Activated CD8-positive, alpha-beta T cell treated with anti-CD3 and anti-CD28 coated beads for 36 hours (primary cell): ENCODE data around the gene RPL5. TPM values are rescaled to one million over a fixed set of nuclear protein-coding genes. Genes with fewer than 3 reads are reported as not detected.

ENCODE experiments used
- ATAC-seq: fragments of 200-7000 bp; cut with Tn5 transposase; one replicate; pipeline ENCODE4 v1.10.0; 2021; ENCODE audit warnings: mild to moderate bottlenecking, moderate library complexity
- CTCF ChIA-PET: fragments of 350-600 bp; sonication (Branson Sonifier 250); formaldehyde crosslinking; loops from one replicate; lab custom pipeline; 2021; ENCODE audit warnings: antibody characterized with exemption; lab: Charles Lee
- POLR2A ChIA-PET: fragments of 350-600 bp; sonication (Branson Sonifier 250); formaldehyde crosslinking; loops from one replicate; lab custom pipeline; 2021; ENCODE audit warnings: antibody characterized with exemption; lab: Charles Lee
- DNase-seq: peaks from one replicate; pipeline ENCODE4 v3.0.0-alpha.2; 2020
- H3K27ac Mint-ChIP-seq: one replicate; pipeline ENCODE4 v1.8.0; 2021; ENCODE audit warnings: mild to moderate bottlenecking, mixed read lengths
- H3K27me3 Mint-ChIP-seq: one replicate; pipeline ENCODE4 v1.8.0; 2021; ENCODE audit warnings: mixed read lengths
- H3K36me3 Mint-ChIP-seq: one replicate; pipeline ENCODE4 v1.8.0; 2021; ENCODE audit warnings: low read depth, mixed read lengths
- H3K4me1 Mint-ChIP-seq: one replicate; pipeline ENCODE4 v1.8.0; 2021; ENCODE audit warnings: low read depth, mixed read lengths
- H3K4me3 Mint-ChIP-seq: one replicate; pipeline ENCODE4 v1.8.0; 2021; ENCODE audit warnings: mild to moderate bottlenecking, moderate library complexity, mixed read lengths
- H3K9me3 Mint-ChIP-seq: one replicate; pipeline ENCODE4 v1.8.0; 2021; ENCODE audit warnings: mixed read lengths
- CTCF ChIP-seq: fragments of 200-600 bp; IDR thresholded peaks from one replicate; pipeline ENCODE4 v1.8.0; 2022; ENCODE audit warnings: antibody characterized with exemption, mild to moderate bottlenecking
- intact Hi-C: fragments of 100-400 bp; cut with micrococcal nuclease; formaldehyde crosslinking; loops from one replicate; pipeline ENCODE4 v1.10.0; 2022
- total RNA-seq, 2 experiments: library from RNA; stranded (reverse); gene quantifications; one replicate each; pipeline ENCODE4 v1.2.3, GENCODE V29; 2021

RPL5 gene
- total RNA-seq, 2 experiments from 2014 or later = 1,782 to 1,792 TPM

- H3K4me3 Mint-ChIP-seq = no peak overlapping the region
- POLR2A ChIA-PET = no interaction called here
- no peak overlapping the region for H3K27ac Mint-ChIP-seq
- no peak for TF ChIP-seq CTCF
- CTCF ChIA-PET = interaction anchor here (1.0 to 2.0 kb wide), 2 partner anchors 10 to 24 kb away, joined by 4 read pairs; no protein-coding TSS in a partner anchor
- peaks cover 19% of the 10 kb centered on the region for H3K4me1 Mint-ChIP-seq
- peaks cover 2% of the 10 kb centered on the region for H3K36me3 Mint-ChIP-seq
- ATAC-seq (no peak), DNase-seq (no peak)
- peaks cover 2% of the 10 kb centered on the region for H3K9me3 Mint-ChIP-seq
- intact Hi-C loops = no loop called here
- peaks cover 51% of the 10 kb centered on the region for H3K27me3 Mint-ChIP-seq
These were observed 45.5 kb upstream of the RPL5 start for GRCh38 chr1:92786111-92786901.

- Mint-ChIP-seq H3K36me3 (peaks cover 2% of the 10 kb centered on the region), H3K4me1 (peaks cover 8% of the 10 kb centered on the region), H3K4me3 (no peak overlapping the region), H3K27me3 (peaks cover 51% of the 10 kb centered on the region), H3K27ac (no peak overlapping the region), H3K9me3 (peaks cover 2% of the 10 kb centered on the region)
- DNase-seq (no peak), ATAC-seq (no peak)
- TF ChIP-seq CTCF = no peak
- ChIA-PET POLR2A (no interaction called here), CTCF (interaction anchor here (0.6 to 4.1 kb wide), 4 partner anchors 8 to 42 kb away, joined by 3 to 21 read pairs (median 10); partner anchors contain the start of gene RPL5)
- intact Hi-C loops = no loop called here
These were observed 41.8 kb upstream of the RPL5 start for GRCh38 chr1:92790081-92790480.

GRCh38 chr1:92790867-92791266 lies 41.0 kb upstream of the RPL5 start:
- no peak for TF ChIP-seq CTCF
- Mint-ChIP-seq H3K27me3 (peaks cover 46% of the 10 kb centered on the region), H3K4me3 (no peak overlapping the region), H3K9me3 (no peaks in the 10 kb centered on the region), H3K36me3 (no peaks in the 10 kb centered on the region), H3K27ac (no peak overlapping the region), H3K4me1 (peaks cover 2% of the 10 kb centered on the region)
- DNase-seq (no peak), ATAC-seq (no peak)
- intact Hi-C loops = no loop called here
- ChIA-PET CTCF (interaction anchor here (0.9 to 4.1 kb wide), 5 partner anchors 27 to 271 kb away, joined by 3 to 21 read pairs (median 4); partner anchors contain the start of gene RPL5), POLR2A (no interaction called here)

- ChIA-PET CTCF (interaction anchor here (0.9 to 4.1 kb wide), 4 partner anchors 26 to 271 kb away, joined by 3 to 21 read pairs (median 10); no protein-coding TSS in a partner anchor), POLR2A (no interaction called here)
- no peak overlapping the region for H3K27ac Mint-ChIP-seq
- DNase-seq = no peak
- H3K4me1 Mint-ChIP-seq = peaks cover 2% of the 10 kb centered on the region
- H3K27me3 Mint-ChIP-seq = peaks cover 42% of the 10 kb centered on the region
- no peaks in the 10 kb centered on the region for H3K36me3 Mint-ChIP-seq
- intact Hi-C loops = no loop called here
- no peak for TF ChIP-seq CTCF
- ATAC-seq = no peak
- no peak overlapping the region for H3K4me3 Mint-ChIP-seq
- H3K9me3 Mint-ChIP-seq = no peaks in the 10 kb centered on the region
These were observed 40.3 kb upstream of the RPL5 start for GRCh38 chr1:92791487-92792066.

GRCh38 chr1:92792340-92792782 lies 39.5 kb upstream of the RPL5 start:
- H3K4me3 Mint-ChIP-seq = no peak overlapping the region
- DNase-seq = no peak
- no peaks in the 10 kb centered on the region for H3K9me3 Mint-ChIP-seq
- intact Hi-C loops = no loop called here
- H3K4me1 Mint-ChIP-seq = peaks cover 2% of the 10 kb centered on the region
- CTCF ChIA-PET = interaction anchor here (1.9 to 4.1 kb wide), 2 partner anchors 25 to 43 kb away, joined by 8 to 21 read pairs; no protein-coding TSS in a partner anchor
- no peak for TF ChIP-seq CTCF
- no peak for ATAC-seq
- H3K36me3 Mint-ChIP-seq = no peaks in the 10 kb centered on the region
- H3K27ac Mint-ChIP-seq = no peak overlapping the region
- H3K27me3 Mint-ChIP-seq = peaks cover 44% of the 10 kb centered on the region
- POLR2A ChIA-PET = no interaction called here
